WTC11 (cell line): ENCODE data around the gene SOX15.

ENCODE experiments used
- ETV6 ChIP-seq: sonication (generic); formaldehyde crosslinking; IDR thresholded peaks from 2 replicates; pipeline ENCODE4 v1.8.1; 2022; ENCODE audit warnings: mild to moderate bottlenecking, missing genetic modification reagents
- JUN ChIP-seq: sonication (generic); formaldehyde crosslinking; IDR thresholded peaks from 2 replicates; pipeline ENCODE4 v1.8.0; 2023; ENCODE audit warnings: mild to moderate bottlenecking, missing genetic modification reagents
- KAT7 ChIP-seq: sonication (generic); formaldehyde crosslinking; IDR thresholded peaks from 2 replicates; pipeline ENCODE4 v1.8.1; 2023; ENCODE audit warnings: missing genetic modification reagents, mild to moderate bottlenecking, borderline replicate concordance
- SP1 ChIP-seq: sonication (generic); formaldehyde crosslinking; conservative IDR thresholded peaks from 2 replicates; pipeline ENCODE4 v1.8.1; 2022; ENCODE audit warnings: missing genetic modification reagents
- TEAD1 ChIP-seq: sonication (generic); formaldehyde crosslinking; IDR thresholded peaks from 2 replicates; pipeline ENCODE4 v1.8.0; 2022; ENCODE audit warnings: mild to moderate bottlenecking, missing genetic modification reagents
- ZNF219 ChIP-seq: sonication (generic); formaldehyde crosslinking; IDR thresholded peaks from 2 replicates; pipeline ENCODE4 v1.8.0; 2023; ENCODE audit warnings: missing genetic modification reagents, mild to moderate bottlenecking, borderline replicate concordance
- ZNF416 ChIP-seq: fragments of 250-450 bp; sonication (Bioruptor Pico); IDR thresholded peaks from 2 replicates; pipeline ENCODE4 v1.9.0; 2021; ENCODE audit warnings: mild to moderate bottlenecking, inconsistent platforms
- TF ChIP-seq, protein P1 (sequence below): sonication (generic); formaldehyde crosslinking; IDR thresholded peaks from 2 replicates; pipeline ENCODE4 v1.8.0; 2023; ENCODE audit warnings: missing genetic modification reagents
- TF ChIP-seq, protein P2 (sequence below): fragments of 200-600 bp; IDR thresholded peaks from 2 replicates; pipeline ENCODE4 v1.8.0; 2022; ENCODE audit warnings: antibody characterized with exemption
- TF ChIP-seq, protein P3 (sequence below): sonication (generic); formaldehyde crosslinking; IDR thresholded peaks from 2 replicates; pipeline ENCODE4 v1.8.1; 2023; ENCODE audit warnings: mild to moderate bottlenecking, missing genetic modification reagents, moderate library complexity
- TF ChIP-seq, protein P4 (sequence below): sonication (generic); formaldehyde crosslinking; IDR thresholded peaks from 2 replicates; pipeline ENCODE4 v1.8.1; 2022; ENCODE audit warnings: mild to moderate bottlenecking, missing genetic modification reagents, moderate library complexity, borderline replicate concordance
- TF ChIP-seq, protein P5 (sequence below): sonication (generic); formaldehyde crosslinking; IDR thresholded peaks from 2 replicates; pipeline ENCODE4 v1.8.1; 2022; ENCODE audit warnings: low read depth, missing genetic modification reagents, borderline replicate concordance

DNA sequence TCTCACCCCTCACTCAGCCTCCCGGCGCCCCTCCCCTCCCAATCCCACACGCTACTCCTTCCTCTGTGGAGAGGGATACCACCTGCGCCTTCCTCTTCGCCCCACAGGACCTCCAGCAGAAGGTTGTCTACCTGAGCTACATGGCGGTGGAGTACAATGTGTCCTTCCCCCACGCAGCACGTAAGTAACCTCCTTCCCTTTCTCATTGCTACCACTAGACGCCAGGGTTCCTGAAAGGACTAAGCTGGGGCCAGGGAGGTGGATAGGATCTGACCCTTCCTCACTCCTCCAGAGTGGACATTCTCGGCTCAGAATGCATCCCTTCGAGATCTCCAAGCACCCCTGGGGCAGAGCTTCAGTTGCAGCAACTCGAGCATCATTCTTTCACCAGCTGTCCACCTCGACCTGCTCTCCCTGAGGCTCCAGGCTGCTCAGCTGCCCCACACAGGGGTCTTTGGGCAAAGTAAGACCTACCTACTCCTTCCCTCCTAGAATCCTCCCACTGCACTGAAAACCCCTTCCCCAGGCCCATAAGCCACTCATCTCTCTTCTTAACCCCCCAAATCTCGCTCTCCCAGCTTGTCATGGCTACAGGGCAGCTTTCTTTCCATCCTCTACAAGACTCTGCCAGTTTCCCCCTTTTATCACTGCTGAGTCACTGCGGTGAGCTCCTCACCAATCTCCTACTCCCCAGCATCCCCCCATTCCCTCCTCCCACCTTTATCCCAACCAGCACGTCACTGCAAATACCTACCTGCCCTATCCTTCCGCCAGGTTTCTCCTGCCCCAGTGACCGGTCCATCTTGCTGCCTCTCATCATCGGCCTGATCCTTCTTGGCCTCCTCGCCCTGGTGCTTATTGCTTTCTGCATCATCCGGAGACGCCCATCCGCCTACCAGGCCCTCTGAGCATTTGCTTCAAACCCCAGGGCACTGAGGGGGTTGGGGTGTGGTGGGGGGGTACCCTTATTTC is 9.0 kb downstream of the SOX15 start:
- TF ChIP-seq, protein P1, sequence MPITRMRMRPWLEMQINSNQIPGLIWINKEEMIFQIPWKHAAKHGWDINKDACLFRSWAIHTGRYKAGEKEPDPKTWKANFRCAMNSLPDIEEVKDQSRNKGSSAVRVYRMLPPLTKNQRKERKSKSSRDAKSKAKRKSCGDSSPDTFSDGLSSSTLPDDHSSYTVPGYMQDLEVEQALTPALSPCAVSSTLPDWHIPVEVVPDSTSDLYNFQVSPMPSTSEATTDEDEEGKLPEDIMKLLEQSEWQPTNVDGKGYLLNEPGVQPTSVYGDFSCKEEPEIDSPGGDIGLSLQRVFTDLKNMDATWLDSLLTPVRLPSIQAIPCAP (CRISPR knock-in tag): no peak
- TF ChIP-seq, protein P2, sequence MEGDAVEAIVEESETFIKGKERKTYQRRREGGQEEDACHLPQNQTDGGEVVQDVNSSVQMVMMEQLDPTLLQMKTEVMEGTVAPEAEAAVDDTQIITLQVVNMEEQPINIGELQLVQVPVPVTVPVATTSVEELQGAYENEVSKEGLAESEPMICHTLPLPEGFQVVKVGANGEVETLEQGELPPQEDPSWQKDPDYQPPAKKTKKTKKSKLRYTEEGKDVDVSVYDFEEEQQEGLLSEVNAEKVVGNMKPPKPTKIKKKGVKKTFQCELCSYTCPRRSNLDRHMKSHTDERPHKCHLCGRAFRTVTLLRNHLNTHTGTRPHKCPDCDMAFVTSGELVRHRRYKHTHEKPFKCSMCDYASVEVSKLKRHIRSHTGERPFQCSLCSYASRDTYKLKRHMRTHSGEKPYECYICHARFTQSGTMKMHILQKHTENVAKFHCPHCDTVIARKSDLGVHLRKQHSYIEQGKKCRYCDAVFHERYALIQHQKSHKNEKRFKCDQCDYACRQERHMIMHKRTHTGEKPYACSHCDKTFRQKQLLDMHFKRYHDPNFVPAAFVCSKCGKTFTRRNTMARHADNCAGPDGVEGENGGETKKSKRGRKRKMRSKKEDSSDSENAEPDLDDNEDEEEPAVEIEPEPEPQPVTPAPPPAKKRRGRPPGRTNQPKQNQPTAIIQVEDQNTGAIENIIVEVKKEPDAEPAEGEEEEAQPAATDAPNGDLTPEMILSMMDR: no peak
- TF ChIP-seq ZNF219 (CRISPR knock-in tag) (no peak), ETV6 (CRISPR knock-in tag) (no peak), TEAD1 (no peak), ZNF416 (CRISPR knock-in tag) (no peak), KAT7 (CRISPR knock-in tag) (no peak), JUN (no peak), SP1 (no peak)
- TF ChIP-seq, protein P3, sequence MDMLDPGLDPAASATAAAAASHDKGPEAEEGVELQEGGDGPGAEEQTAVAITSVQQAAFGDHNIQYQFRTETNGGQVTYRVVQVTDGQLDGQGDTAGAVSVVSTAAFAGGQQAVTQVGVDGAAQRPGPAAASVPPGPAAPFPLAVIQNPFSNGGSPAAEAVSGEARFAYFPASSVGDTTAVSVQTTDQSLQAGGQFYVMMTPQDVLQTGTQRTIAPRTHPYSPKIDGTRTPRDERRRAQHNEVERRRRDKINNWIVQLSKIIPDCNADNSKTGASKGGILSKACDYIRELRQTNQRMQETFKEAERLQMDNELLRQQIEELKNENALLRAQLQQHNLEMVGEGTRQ: no peak
- TF ChIP-seq, protein P4, sequence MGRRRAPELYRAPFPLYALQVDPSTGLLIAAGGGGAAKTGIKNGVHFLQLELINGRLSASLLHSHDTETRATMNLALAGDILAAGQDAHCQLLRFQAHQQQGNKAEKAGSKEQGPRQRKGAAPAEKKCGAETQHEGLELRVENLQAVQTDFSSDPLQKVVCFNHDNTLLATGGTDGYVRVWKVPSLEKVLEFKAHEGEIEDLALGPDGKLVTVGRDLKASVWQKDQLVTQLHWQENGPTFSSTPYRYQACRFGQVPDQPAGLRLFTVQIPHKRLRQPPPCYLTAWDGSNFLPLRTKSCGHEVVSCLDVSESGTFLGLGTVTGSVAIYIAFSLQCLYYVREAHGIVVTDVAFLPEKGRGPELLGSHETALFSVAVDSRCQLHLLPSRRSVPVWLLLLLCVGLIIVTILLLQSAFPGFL (CRISPR knock-in tag): no peak
- TF ChIP-seq, protein P5, sequence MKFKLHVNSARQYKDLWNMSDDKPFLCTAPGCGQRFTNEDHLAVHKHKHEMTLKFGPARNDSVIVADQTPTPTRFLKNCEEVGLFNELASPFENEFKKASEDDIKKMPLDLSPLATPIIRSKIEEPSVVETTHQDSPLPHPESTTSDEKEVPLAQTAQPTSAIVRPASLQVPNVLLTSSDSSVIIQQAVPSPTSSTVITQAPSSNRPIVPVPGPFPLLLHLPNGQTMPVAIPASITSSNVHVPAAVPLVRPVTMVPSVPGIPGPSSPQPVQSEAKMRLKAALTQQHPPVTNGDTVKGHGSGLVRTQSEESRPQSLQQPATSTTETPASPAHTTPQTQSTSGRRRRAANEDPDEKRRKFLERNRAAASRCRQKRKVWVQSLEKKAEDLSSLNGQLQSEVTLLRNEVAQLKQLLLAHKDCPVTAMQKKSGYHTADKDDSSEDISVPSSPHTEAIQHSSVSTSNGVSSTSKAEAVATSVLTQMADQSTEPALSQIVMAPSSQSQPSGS (CRISPR knock-in tag): no peak
